Nephron (organoid): ENCODE measurements around the gene PGP.
"Not testable (repeated sequence)": the region's sequence is repeated elsewhere in the genome, so short reads cannot be mapped to it uniquely, and the experiment has no call there.

ENCODE experiments used
- H3K27ac Mint-ChIP-seq, 3 experiments: 2 replicates each; pipeline ENCODE4 v1.8.0; 2020; ENCODE audit warnings: mixed read lengths in 3 of 3, mild to moderate bottlenecking in 2 of 3, moderate library complexity in 1 of 3
- H3K27me3 Mint-ChIP-seq: 2 replicates; pipeline ENCODE4 v1.8.0; 2021; ENCODE audit warnings: low read depth, mild to moderate bottlenecking, moderate library complexity, mixed read lengths
- H3K36me3 Mint-ChIP-seq: 2 replicates; pipeline ENCODE4 v1.8.0; 2020; ENCODE audit warnings: low read depth, mixed read lengths
- H3K4me1 Mint-ChIP-seq: 2 replicates; pipeline ENCODE4 v1.8.0; 2020; ENCODE audit warnings: mixed read lengths
- H3K4me3 Mint-ChIP-seq, 3 experiments: 2 replicates each; pipeline ENCODE4 v1.8.0; 2020; ENCODE audit warnings: mild to moderate bottlenecking in 3 of 3, mixed read lengths in 3 of 3, moderate library complexity in 2 of 3
- H3K9me3 Mint-ChIP-seq: 2 replicates; pipeline ENCODE4 v1.8.0; 2020; ENCODE audit warnings: mixed read lengths
- CTCF ChIP-seq, 3 experiments: fragments of 200-600 bp; sonication (generic); IDR thresholded peaks; one replicate each; pipeline ENCODE4 v1.5.0; 2021; ENCODE audit warnings: antibody characterized with exemption in 3 of 3; ENCODE audit not compliant: unreplicated experiment in 3 of 3

PGP gene

GRCh38 chr16:2206420-2206779, 8.2 kb downstream of the PGP start:
- no peak for TF ChIP-seq CTCF (IDR thresholded peaks at IDR 0.05; ENCODE audit: unreplicated experiment in 3 of 3)
- Mint-ChIP-seq H3K27me3 (peaks cover 4% of the 10 kb centered on the region), H3K27ac (peak overlapping the region; percentile 39 to 77 (median 48)), H3K4me1 (peaks cover 18% of the 10 kb centered on the region), H3K36me3 (peaks cover 10% of the 10 kb centered on the region), H3K4me3 (peak overlapping the region; percentile 82 to 88 (median 84)), H3K9me3 (no peaks in the 10 kb centered on the region)

- peak overlapping the region; percentile 48 to 81 (median 77) for H3K27ac Mint-ChIP-seq
- TF ChIP-seq CTCF (IDR thresholded peaks at IDR 0.05; ENCODE audit: unreplicated experiment in 3 of 3) = peak in 1 of 3 experiments; percentile 2
These were observed 8.7 kb downstream of the PGP start for GRCh38 chr16:2205967-2206313.

DNA sequence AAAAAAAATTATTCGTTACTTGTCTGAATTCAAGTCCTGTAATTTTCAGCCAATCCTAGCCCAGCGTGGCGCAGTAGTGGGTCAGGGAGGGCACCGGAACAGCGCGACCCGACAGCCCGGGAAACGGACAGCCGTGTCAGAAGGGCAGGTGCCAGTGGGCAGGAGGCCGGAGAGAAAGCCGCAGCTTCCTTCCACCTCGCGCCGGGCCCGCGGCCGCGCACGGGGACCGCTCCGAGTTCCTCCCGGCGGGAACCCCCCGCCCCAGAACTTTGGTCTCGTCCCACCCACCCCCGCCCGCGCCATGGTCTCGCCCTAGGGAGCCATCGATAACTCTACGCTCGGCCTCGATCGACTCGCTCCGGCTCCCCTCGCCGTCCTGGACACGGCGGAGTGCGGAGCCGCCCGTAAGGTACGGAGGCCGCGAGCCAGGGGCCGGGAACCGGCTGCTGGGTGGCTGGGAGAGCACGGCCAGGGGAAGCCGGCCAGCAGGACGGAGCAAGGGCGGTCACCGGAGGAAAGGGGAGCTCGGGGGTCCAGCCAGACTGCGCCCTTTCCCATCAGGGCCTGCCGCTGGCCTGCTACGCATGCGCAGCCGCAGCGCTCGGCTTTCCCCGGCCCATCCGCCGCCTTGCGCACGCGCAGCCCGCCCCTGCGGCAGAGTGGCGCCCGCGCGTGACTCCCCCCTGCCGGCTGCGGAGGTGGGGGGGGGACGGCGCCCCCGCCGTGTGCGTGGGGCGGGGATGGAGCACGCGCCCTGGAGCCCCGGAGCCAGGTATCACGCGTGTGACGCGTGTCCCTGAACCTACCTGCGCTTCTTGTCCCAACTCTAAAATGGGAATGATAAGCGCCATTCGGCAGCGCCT, 9.3 kb downstream of the PGP start, which contains the start of gene MLST8:
MLST8 (plus strand) TSS at position 351 of the 863 bp plus-strand sequence. CDS start 632 bp downstream, outside the sequence.
- Mint-ChIP-seq H3K4me3 (peak within 1 kb of the TSS; percentile 82 to 88 (median 86)), H3K27ac (peak within 1 kb of the TSS; percentile 69 to 91 (median 83)), H3K9me3 (no peaks in the 10 kb centered on the region), H3K36me3 (peaks cover 10% of the 10 kb centered on the region), H3K4me1 (peaks cover 18% of the 10 kb centered on the region), H3K27me3 (peaks cover 10% of the 10 kb centered on the region)
- TF ChIP-seq CTCF (IDR thresholded peaks at IDR 0.05; ENCODE audit: unreplicated experiment in 3 of 3) = peak in 2 of 3 experiments; percentile 27 to 46

More at GRCh38 chr16:2205967-2206313, 8.7 kb downstream of the PGP start:
- Mint-ChIP-seq H3K4me3 (peak overlapping the region; percentile 82 to 88 (median 84)), H3K27me3 (peaks cover 4% of the 10 kb centered on the region), H3K36me3 (peaks cover 10% of the 10 kb centered on the region), H3K4me1 (peaks cover 18% of the 10 kb centered on the region), H3K9me3 (no peaks in the 10 kb centered on the region)

- Mint-ChIP-seq H3K27me3 (peaks cover 16% of the 10 kb centered on the region), H3K27ac (peak overlapping the region; percentile 69 to 91 (median 83)), H3K4me1 (peaks cover 18% of the 10 kb centered on the region), H3K9me3 (no peaks in the 10 kb centered on the region), H3K36me3 (peaks cover 10% of the 10 kb centered on the region), H3K4me3 (peak overlapping the region; percentile 81 to 86 (median 84))
- no peak for TF ChIP-seq CTCF (IDR thresholded peaks at IDR 0.05; ENCODE audit: unreplicated experiment in 3 of 3)
These were observed 10.1 kb downstream of the PGP start for GRCh38 chr16:2204416-2205103.

- Mint-ChIP-seq H3K36me3 (peaks cover 10% of the 10 kb centered on the region), H3K27ac (peak overlapping the region in 2 of 3 experiments; percentile 29 to 48), H3K27me3 (peaks cover 21% of the 10 kb centered on the region), H3K4me3 (peak overlapping the region; percentile 76 to 84 (median 81)), H3K4me1 (peaks cover 18% of the 10 kb centered on the region)
- not testable (repeated sequence) for H3K9me3 Mint-ChIP-seq
These were observed 11.4 kb downstream of the PGP start for GRCh38 chr16:2203119-2203688.

GRCh38 chr16:2200313-2200712, 14.3 kb downstream of the PGP start:
- H3K36me3 Mint-ChIP-seq = no peaks in the 10 kb centered on the region
- H3K9me3 Mint-ChIP-seq = no peaks in the 10 kb centered on the region
- peak overlapping the region in 1 of 3 experiments; percentile 16 for H3K27ac Mint-ChIP-seq
- peaks cover 6% of the 10 kb centered on the region for H3K4me1 Mint-ChIP-seq
- H3K4me3 Mint-ChIP-seq = peak overlapping the region in 2 of 3 experiments; percentile 29 to 49
- no peak for TF ChIP-seq CTCF (IDR thresholded peaks at IDR 0.05; ENCODE audit: unreplicated experiment in 3 of 3)
- H3K27me3 Mint-ChIP-seq = peaks cover 31% of the 10 kb centered on the region
